K562 (cell line): ENCODE measurements around the gene UBE2J2. TPM values are rescaled to one million over a fixed set of nuclear protein-coding genes. Genes with fewer than 3 reads are reported as not detected.

Source experiments
- MCM3 ChIP-seq: fragments of 450-650 bp; IDR thresholded peaks from 2 replicates; pipeline ENCODE4 v1.6.1; 2016
- MED1 ChIP-seq: sonication (generic); formaldehyde crosslinking; IDR thresholded peaks from 2 replicates; pipeline ENCODE4 v1.8.1; 2023; ENCODE audit warnings: missing genetic modification reagents, borderline replicate concordance
- POLR3A ChIP-seq: IDR thresholded peaks from 2 replicates; pipeline ENCODE4 v1.6.1; 2011; ENCODE audit warnings: borderline replicate concordance, mild to moderate bottlenecking, moderate library complexity; ENCODE audit not compliant: insufficient read length, insufficient read depth; ENCODE audit errors: extremely low read depth
- SIX5 ChIP-seq, 2 experiments: IDR thresholded peaks; 2 replicates each; pipeline ENCODE4 v1.6.1; 2011; ENCODE audit warnings: low read length in 2 of 2, borderline replicate concordance in 1 of 2, low read depth in 1 of 2, mild to moderate bottlenecking in 1 of 2, moderate library complexity in 1 of 2; ENCODE audit not compliant: insufficient read depth in 1 of 2
- SRSF9 ChIP-seq: fragments of 200-400 bp; formaldehyde crosslinking; IDR thresholded peaks from 2 replicates; pipeline ENCODE4 v1.6.1; 2017; ENCODE audit warnings: low read depth, low read length, borderline replicate concordance
- ZNF140 ChIP-seq: fragments of 250-450 bp; sonication (Bioruptor Pico); IDR thresholded peaks from 2 replicates; pipeline ENCODE4 v1.8.0; 2021; ENCODE audit warnings: moderate library complexity, mild to moderate bottlenecking, inconsistent platforms
- polyA plus RNA-seq, 8 experiments: library from polyadenylated mRNA; depleted of rRNA in 4 of 8; stranded (reverse) in 5 of 8; unstranded in 3 of 8; fragments of >200 nt; fragmentation: Nextera tagmentation in 2 of 8; fragmentation: Illumina TruSeq in 1 of 8; extraction: Ambion mirVana in 2 of 8; extraction: Trizol in 1 of 8; gene quantifications; 2 replicates each; pipeline versions ENCODE4 v1.2.1 to v1.2.3, GENCODE V29; 2011 to 2014; ENCODE audit warnings: inconsistent platforms in 1 of 8, missing spikeins in 1 of 8
- total RNA-seq, 7 experiments: library from RNA; depleted of rRNA in 6 of 7; stranded (reverse); fragments of >200 nt in 6 of 7; fragmentation: Illumina TruSeq in 2 of 7; extraction: Trizol in 2 of 7; gene quantifications; 2 replicates each; pipeline versions ENCODE4 v1.2.1 to v1.2.3, GENCODE V29; 2011 to 2021; ENCODE audit warnings: low replicate concordance in 1 of 7
- TF ChIP-seq, protein P1 (sequence below): fragments of 450-650 bp; formaldehyde crosslinking; IDR thresholded peaks from 2 replicates; pipeline ENCODE4 v1.4.0; 2020; ENCODE audit warnings: mild to moderate bottlenecking, moderate library complexity
- TF ChIP-seq, protein P2 (sequence below), 2 experiments: fragments of 450-650 bp; formaldehyde crosslinking in 1 of 2; IDR thresholded peaks; 2 replicates each; pipeline versions ENCODE4 v1.4.0 to v1.6.1; 2014 to 2020; ENCODE audit warnings: mild to moderate bottlenecking in 2 of 2, borderline replicate concordance in 1 of 2, low read depth in 1 of 2
- TF ChIP-seq, protein P3 (sequence below): conservative IDR thresholded peaks from 2 replicates; pipeline ENCODE4 v1.6.1; 2011; ENCODE audit warnings: low read depth, mild to moderate bottlenecking, low read length; ENCODE audit not compliant: control insufficient read depth
- TF ChIP-seq, protein P4 (sequence below), 2 experiments: fragments of 450-650 bp; IDR thresholded peaks; 2 replicates each; pipeline ENCODE4 v1.6.1; 2018; ENCODE audit warnings: mild to moderate bottlenecking in 2 of 2, low read depth in 1 of 2; ENCODE audit not compliant: partially characterized antibody in 2 of 2

The UBE2J2 gene
- total and polyA plus RNA-seq, 9 of the 15 experiments (the other 6 are each of a cell fraction or from before 2014, with no cell fraction given) = 0.93 to 112 (median 75.5) TPM

DNA sequence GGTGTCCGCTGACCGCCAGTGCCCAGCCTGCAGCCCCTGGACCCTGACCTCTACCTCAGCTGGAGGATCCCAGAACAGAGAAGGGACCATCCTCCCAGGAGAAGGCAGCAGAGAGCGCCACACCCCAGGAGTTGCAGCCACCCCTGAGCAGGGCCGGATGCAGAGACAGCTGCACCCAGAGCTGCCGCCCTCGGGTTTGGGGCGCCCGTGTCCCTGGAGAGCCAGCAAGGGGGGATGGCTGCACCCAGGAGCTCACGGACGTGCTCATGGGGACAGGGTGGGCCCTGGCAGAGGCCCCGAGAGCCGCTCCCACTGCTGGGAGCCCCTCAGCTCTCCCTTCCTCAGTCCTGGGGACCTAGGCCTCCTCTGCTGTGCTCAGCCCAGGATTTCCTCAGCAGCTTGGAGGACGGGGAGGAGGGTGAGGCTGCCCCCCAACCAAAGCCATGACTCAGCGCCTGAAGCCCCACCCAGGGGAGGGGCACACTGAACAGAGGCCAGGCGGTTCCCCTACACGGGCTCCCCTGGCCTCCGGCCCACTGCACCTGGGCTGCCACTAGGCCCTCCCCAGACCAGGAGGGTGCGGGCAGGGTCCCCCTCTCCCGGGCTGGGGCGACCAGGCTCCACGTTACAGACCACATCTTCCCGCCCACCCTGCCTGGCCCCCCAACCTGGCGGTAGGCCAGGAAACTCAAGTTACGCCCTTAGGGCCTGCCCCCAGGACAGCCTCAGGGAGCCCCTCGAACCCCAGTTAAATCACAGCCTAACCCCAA, 31.8 kb upstream of the UBE2J2 start (continued):
- TF ChIP-seq, protein P1, sequence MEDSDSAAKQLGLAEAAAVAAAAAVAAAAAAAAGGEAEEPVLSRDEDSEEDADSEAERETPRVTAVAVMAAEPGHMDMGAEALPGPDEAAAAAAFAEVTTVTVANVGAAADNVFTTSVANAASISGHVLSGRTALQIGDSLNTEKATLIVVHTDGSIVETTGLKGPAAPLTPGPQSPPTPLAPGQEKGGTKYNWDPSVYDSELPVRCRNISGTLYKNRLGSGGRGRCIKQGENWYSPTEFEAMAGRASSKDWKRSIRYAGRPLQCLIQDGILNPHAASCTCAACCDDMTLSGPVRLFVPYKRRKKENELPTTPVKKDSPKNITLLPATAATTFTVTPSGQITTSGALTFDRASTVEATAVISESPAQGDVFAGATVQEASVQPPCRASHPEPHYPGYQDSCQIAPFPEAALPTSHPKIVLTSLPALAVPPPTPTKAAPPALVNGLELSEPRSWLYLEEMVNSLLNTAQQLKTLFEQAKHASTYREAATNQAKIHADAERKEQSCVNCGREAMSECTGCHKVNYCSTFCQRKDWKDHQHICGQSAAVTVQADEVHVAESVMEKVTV (CRISPR knock-in tag) = no peak
- TF ChIP-seq POLR3A = no peak
- TF ChIP-seq, protein P2, sequence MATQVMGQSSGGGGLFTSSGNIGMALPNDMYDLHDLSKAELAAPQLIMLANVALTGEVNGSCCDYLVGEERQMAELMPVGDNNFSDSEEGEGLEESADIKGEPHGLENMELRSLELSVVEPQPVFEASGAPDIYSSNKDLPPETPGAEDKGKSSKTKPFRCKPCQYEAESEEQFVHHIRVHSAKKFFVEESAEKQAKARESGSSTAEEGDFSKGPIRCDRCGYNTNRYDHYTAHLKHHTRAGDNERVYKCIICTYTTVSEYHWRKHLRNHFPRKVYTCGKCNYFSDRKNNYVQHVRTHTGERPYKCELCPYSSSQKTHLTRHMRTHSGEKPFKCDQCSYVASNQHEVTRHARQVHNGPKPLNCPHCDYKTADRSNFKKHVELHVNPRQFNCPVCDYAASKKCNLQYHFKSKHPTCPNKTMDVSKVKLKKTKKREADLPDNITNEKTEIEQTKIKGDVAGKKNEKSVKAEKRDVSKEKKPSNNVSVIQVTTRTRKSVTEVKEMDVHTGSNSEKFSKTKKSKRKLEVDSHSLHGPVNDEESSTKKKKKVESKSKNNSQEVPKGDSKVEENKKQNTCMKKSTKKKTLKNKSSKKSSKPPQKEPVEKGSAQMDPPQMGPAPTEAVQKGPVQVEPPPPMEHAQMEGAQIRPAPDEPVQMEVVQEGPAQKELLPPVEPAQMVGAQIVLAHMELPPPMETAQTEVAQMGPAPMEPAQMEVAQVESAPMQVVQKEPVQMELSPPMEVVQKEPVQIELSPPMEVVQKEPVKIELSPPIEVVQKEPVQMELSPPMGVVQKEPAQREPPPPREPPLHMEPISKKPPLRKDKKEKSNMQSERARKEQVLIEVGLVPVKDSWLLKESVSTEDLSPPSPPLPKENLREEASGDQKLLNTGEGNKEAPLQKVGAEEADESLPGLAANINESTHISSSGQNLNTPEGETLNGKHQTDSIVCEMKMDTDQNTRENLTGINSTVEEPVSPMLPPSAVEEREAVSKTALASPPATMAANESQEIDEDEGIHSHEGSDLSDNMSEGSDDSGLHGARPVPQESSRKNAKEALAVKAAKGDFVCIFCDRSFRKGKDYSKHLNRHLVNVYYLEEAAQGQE (IDR thresholded peaks at IDR 0.05; ENCODE audit: borderline replicate concordance) = 0 out of 2 replicates have a peak, but pooled peaks have one; percentile 23
- TF ChIP-seq, protein P2 (CRISPR knock-in tag; IDR thresholded peaks at IDR 0.05; ENCODE audit: low read depth) = no peak
- TF ChIP-seq SRSF9 = no peak
- no peak for TF ChIP-seq ZNF140
- TF ChIP-seq, protein P3, sequence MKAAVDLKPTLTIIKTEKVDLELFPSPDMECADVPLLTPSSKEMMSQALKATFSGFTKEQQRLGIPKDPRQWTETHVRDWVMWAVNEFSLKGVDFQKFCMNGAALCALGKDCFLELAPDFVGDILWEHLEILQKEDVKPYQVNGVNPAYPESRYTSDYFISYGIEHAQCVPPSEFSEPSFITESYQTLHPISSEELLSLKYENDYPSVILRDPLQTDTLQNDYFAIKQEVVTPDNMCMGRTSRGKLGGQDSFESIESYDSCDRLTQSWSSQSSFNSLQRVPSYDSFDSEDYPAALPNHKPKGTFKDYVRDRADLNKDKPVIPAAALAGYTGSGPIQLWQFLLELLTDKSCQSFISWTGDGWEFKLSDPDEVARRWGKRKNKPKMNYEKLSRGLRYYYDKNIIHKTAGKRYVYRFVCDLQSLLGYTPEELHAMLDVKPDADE = no peak; the same call in 1 of the 2 replicates
- TF ChIP-seq SIX5 (IDR thresholded peaks at IDR 0.05; ENCODE audit: borderline replicate concordance in 1 of 2, insufficient read depth in 1 of 2, low read depth in 1 of 2, low read length in 2 of 2) = no peak
- TF ChIP-seq MCM3 = no peak
- TF ChIP-seq, protein P4, sequence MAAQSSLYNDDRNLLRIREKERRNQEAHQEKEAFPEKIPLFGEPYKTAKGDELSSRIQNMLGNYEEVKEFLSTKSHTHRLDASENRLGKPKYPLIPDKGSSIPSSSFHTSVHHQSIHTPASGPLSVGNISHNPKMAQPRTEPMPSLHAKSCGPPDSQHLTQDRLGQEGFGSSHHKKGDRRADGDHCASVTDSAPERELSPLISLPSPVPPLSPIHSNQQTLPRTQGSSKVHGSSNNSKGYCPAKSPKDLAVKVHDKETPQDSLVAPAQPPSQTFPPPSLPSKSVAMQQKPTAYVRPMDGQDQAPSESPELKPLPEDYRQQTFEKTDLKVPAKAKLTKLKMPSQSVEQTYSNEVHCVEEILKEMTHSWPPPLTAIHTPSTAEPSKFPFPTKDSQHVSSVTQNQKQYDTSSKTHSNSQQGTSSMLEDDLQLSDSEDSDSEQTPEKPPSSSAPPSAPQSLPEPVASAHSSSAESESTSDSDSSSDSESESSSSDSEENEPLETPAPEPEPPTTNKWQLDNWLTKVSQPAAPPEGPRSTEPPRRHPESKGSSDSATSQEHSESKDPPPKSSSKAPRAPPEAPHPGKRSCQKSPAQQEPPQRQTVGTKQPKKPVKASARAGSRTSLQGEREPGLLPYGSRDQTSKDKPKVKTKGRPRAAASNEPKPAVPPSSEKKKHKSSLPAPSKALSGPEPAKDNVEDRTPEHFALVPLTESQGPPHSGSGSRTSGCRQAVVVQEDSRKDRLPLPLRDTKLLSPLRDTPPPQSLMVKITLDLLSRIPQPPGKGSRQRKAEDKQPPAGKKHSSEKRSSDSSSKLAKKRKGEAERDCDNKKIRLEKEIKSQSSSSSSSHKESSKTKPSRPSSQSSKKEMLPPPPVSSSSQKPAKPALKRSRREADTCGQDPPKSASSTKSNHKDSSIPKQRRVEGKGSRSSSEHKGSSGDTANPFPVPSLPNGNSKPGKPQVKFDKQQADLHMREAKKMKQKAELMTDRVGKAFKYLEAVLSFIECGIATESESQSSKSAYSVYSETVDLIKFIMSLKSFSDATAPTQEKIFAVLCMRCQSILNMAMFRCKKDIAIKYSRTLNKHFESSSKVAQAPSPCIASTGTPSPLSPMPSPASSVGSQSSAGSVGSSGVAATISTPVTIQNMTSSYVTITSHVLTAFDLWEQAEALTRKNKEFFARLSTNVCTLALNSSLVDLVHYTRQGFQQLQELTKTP (IDR thresholded peaks at IDR 0.05; ENCODE audit: low read depth in 1 of 2, partially characterized antibody in 2 of 2) = no peak
- TF ChIP-seq MED1 = no peak
